ENCODE data around the gene LGALS3BP. TPM values are rescaled to one million over a fixed set of nuclear protein-coding genes. Genes with fewer than 3 reads are reported as not detected.
"Not testable (repeated sequence)": the region's sequence is repeated elsewhere in the genome, so short reads cannot be mapped to it uniquely, and the experiment has no call there.

The LGALS3BP gene
- total RNA-seq, 1 donor from 2014 or later: 24.3 TPM

DNA sequence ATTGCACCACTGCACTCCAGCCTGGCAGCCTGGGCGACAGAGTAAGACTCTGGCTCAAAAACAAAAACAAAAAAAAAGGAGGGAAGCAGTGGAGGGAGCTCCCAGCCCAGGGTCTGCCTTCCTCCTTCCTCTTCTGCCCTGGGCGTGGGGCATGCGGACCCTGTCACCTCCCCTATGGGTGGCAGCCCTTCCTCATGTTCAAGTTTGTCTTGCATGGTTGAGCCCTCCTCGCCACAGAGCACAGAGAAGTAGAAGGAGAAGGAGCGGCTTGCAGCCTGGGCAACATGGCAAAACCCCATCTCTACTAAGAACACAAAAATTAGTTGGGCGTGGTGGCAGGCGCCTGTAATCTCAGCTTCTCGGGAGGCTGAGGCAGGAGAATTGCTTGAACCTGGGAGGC lies 33.1 kb downstream of the LGALS3BP start:
- Mint-ChIP-seq H3K27ac (ENCODE audit: unreplicated experiment) (no peak overlapping the region), H3K36me3 (ENCODE audit: low read depth) (no peaks in the 10 kb centered on the region), H3K4me1 (peaks cover 4% of the 10 kb centered on the region), H3K4me3 (no peak overlapping the region), H3K27me3 (ENCODE audit: low read depth) (peaks cover 5% of the 10 kb centered on the region), H3K9me3 (peaks cover 6% of the 10 kb centered on the region)
- DNase-seq (ENCODE audit: low read depth, low spot score): no peak
- TF ChIP-seq, protein P1, sequence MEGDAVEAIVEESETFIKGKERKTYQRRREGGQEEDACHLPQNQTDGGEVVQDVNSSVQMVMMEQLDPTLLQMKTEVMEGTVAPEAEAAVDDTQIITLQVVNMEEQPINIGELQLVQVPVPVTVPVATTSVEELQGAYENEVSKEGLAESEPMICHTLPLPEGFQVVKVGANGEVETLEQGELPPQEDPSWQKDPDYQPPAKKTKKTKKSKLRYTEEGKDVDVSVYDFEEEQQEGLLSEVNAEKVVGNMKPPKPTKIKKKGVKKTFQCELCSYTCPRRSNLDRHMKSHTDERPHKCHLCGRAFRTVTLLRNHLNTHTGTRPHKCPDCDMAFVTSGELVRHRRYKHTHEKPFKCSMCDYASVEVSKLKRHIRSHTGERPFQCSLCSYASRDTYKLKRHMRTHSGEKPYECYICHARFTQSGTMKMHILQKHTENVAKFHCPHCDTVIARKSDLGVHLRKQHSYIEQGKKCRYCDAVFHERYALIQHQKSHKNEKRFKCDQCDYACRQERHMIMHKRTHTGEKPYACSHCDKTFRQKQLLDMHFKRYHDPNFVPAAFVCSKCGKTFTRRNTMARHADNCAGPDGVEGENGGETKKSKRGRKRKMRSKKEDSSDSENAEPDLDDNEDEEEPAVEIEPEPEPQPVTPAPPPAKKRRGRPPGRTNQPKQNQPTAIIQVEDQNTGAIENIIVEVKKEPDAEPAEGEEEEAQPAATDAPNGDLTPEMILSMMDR (conservative IDR thresholded peaks at IDR 0.05): no peak

DNA sequence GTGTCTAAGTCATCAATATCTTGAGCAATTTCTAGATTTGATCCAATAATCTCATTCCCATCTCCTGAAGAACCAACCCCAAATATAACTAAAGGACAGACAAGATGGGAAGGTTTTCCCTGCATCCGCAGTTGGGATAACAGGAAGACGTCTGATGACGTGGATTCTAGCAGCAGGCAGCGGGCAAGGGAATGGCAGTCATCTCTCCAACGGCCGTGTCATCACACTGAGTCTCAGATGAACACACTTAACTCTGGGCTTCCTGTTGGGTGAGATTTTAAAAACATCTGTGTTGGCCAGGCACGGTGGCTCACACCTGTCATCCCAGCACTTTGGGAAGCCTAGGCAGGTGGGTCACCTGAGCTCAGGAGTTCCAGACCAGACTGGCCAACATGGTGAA lies 33.6 kb downstream of the LGALS3BP start:
- H3K4me1 Mint-ChIP-seq: no peaks in the 10 kb centered on the region
- TF ChIP-seq, protein P1 (conservative IDR thresholded peaks at IDR 0.05): no peak
- no peak overlapping the region for H3K27ac Mint-ChIP-seq (ENCODE audit: unreplicated experiment)
- H3K4me3 Mint-ChIP-seq: no peak overlapping the region
- no peak for DNase-seq (ENCODE audit: low read depth, low spot score)
- no peaks in the 10 kb centered on the region for H3K36me3 Mint-ChIP-seq (ENCODE audit: low read depth)
- peaks cover 6% of the 10 kb centered on the region for H3K9me3 Mint-ChIP-seq
- H3K27me3 Mint-ChIP-seq (ENCODE audit: low read depth): no peaks in the 10 kb centered on the region

DNA sequence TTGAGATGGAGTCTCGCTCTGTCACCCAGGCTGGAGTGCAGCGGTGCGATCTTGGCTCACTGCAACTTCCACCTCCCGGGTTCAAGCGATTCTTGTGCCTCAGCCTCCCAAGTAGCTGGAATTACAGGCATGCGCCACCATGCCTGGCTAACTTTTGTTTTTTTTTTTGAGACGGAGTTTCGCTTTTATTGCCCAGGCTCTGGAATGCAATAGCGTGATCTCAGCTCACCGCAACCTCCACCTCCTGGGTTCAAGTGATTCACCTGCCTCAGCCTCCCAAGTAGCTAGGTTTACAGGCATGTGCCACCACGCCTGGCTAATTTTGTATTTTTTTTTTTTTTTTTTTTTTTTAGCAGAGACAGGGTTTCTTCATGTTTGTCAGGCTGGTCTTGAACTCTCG lies 34.3 kb downstream of the LGALS3BP start:
- H3K27me3 Mint-ChIP-seq (ENCODE audit: low read depth); H3K27ac Mint-ChIP-seq (ENCODE audit: unreplicated experiment): not testable (repeated sequence)

DNA sequence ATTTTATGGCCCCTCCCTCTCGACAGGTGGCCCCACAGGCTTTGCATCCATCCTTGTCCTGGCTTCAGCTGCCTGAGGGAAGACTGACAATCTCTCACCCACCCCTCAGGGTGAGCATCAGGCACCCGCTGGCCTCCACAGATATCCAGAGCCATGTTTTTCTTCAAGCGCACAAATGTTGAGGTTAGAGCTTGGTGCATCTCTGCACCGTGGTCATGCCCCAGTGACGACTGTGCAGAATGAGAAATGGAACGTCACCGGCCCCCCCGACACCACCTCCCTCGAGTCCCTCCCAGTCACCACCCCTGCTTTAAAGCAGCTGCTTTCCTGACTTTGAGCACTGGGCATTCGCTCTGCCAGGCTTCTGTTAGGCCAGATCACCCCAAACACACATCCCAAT lies 34.8 kb downstream of the LGALS3BP start:
- Mint-ChIP-seq H3K36me3 (ENCODE audit: low read depth) (no peaks in the 10 kb centered on the region), H3K27ac (ENCODE audit: unreplicated experiment) (no peak overlapping the region), H3K4me3 (no peak overlapping the region), H3K4me1 (no peaks in the 10 kb centered on the region), H3K27me3 (ENCODE audit: low read depth) (no peaks in the 10 kb centered on the region), H3K9me3 (peaks cover 2% of the 10 kb centered on the region)
- DNase-seq (ENCODE audit: low read depth, low spot score): no peak
- TF ChIP-seq, protein P1 (conservative IDR thresholded peaks at IDR 0.05): no peak

More for the DNA sequence above, 34.3 kb downstream of the LGALS3BP start:
- H3K36me3 Mint-ChIP-seq (ENCODE audit: low read depth); H3K4me3 Mint-ChIP-seq; DNase-seq (ENCODE audit: low read depth, low spot score); H3K9me3 Mint-ChIP-seq; H3K4me1 Mint-ChIP-seq: not testable (repeated sequence)

DNA sequence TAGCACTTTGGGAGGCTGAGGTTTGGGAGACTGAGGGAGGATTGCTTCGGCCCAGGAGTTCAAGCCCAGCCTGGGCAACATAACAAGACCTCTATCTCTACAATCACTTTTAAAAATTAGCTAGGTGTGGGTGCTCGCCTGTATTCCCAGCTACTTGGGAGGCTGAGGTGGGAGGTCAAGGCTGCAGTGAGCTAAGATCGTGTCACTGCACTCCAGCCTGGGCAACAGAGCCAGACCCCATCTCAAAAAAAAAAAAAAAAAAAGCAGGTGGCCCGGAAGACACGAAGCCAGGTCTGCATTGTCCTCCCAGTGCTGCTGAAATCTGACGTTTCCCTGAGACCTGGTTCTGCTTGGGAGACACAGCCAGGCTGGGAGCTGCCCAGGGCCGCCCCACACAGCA lies 35.7 kb downstream of the LGALS3BP start:
- Mint-ChIP-seq H3K27ac (ENCODE audit: unreplicated experiment) (no peak overlapping the region), H3K27me3 (ENCODE audit: low read depth) (no peaks in the 10 kb centered on the region)

DNA sequence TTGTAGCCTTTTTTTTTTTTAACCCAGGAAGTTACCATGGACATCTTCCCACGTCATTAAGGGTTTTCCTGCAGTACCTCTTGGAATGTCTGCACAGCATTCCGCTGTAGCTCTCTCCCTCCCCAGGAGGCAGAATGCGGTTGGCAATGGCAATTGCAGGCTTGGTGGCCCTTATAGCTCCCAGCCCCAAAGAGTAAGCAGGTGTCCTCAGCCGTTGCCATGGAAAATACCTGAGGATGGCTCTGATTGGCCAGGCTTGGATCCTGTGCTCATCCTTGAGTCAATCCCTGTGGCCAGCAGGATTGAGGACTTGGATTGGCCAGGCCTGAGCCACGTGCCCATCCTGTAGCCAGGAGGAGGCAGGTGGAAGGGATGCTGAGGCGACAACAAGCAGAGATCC lies 39.0 kb downstream of the LGALS3BP start:
- H3K36me3 Mint-ChIP-seq (ENCODE audit: low read depth): no peaks in the 10 kb centered on the region
- H3K4me3 Mint-ChIP-seq: no peak overlapping the region
- no peaks in the 10 kb centered on the region for H3K9me3 Mint-ChIP-seq
- DNase-seq (ENCODE audit: low read depth, low spot score): no peak
- peaks cover under 1% of the 10 kb centered on the region for H3K4me1 Mint-ChIP-seq
- no peaks in the 10 kb centered on the region for H3K27me3 Mint-ChIP-seq (ENCODE audit: low read depth)
- no peak overlapping the region for H3K27ac Mint-ChIP-seq (ENCODE audit: unreplicated experiment)
- TF ChIP-seq, protein P1 (conservative IDR thresholded peaks at IDR 0.05): no peak

More for the DNA sequence above, 35.7 kb downstream of the LGALS3BP start:
- no peaks in the 10 kb centered on the region for H3K4me1 Mint-ChIP-seq
- H3K36me3 Mint-ChIP-seq (ENCODE audit: low read depth): no peaks in the 10 kb centered on the region
- no peaks in the 10 kb centered on the region for H3K9me3 Mint-ChIP-seq
- H3K4me3 Mint-ChIP-seq: no peak overlapping the region
- TF ChIP-seq, protein P1 (conservative IDR thresholded peaks at IDR 0.05): no peak
- DNase-seq (ENCODE audit: low read depth, low spot score): no peak
